ENCODE data around the gene ASB1.

DNA sequence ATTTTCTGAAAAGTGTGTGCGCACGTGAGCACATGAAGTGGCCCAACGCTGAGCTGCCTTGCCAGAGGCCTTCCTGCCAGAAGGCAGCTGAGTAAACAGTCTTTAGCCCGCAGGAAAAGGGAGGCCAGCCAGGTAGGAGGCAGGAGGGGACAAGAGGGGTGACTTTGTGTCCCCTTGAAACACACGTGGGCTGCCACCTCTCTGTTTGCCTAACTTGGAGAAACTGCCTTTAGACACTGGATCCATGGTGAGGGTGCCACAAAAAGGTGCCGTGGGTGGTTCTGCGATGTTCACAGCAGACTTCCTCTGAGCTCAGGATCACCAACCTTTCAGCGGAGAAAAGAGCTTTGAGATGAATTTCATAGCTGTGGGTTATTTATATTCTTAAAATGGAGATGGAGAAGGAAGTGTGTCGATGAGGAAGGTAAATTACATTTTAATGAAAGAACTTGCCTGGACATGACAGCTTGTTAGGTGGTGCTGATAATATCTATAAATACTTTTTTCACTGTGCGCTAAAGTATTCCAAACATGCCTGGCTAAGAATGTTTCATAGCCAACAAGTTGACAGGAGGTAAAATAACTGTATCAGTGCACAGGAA lies 36.6 kb upstream of the ASB1 start:
- TF ChIP-seq POLR2AphosphoS5 (IDR thresholded peaks at IDR 0.05; ENCODE audit: borderline replicate concordance, low read depth, low read length) (no peak), EZH2 (IDR thresholded peaks at IDR 0.05) (no peak)
